CD14-positive monocyte (primary cell): ENCODE data around the gene PCGF5. TPM values are rescaled to one million over a fixed set of nuclear protein-coding genes. Genes with fewer than 3 reads are reported as not detected.

ENCODE experiments used
- DNase-seq, 3 donors: peaks; one replicate each; pipeline ENCODE4 v3.0.0-alpha.2; 2011 to 2022
- H2AFZ ChIP-seq: 2 replicates; pipeline ENCODE4 v1.6.0; 2012; ENCODE audit warnings: mild to moderate bottlenecking, low read depth, low read length, inconsistent platforms; ENCODE audit not compliant: insufficient read depth, poor library complexity, severe bottlenecking
- H3K27ac ChIP-seq, 2 donors: 1 replicate in 1 of 2; 2 replicates in 1 of 2; pipeline ENCODE4 v1.5.1; 2012 to 2013; ENCODE audit warnings: low read length in 2 of 2, control low read depth in 1 of 2, inconsistent platforms in 1 of 2, low read depth in 1 of 2, mild to moderate bottlenecking in 1 of 2
- H3K27me3 ChIP-seq, 2 donors: one replicate each; pipeline versions ENCODE4 v1.6.0 to v1.6.1; 2011 to 2013; ENCODE audit warnings: low read length in 2 of 2; ENCODE audit not compliant: control insufficient read depth in 2 of 2, insufficient read depth in 2 of 2
- H3K36me3 ChIP-seq, 2 donors: replicated peaks in 1 of 2; 1 replicate in 1 of 2; 2 replicates in 1 of 2; pipeline versions ENCODE4 v1.5.1 to v1.6.1; 2012 to 2013; ENCODE audit warnings: low read length in 2 of 2, control low read depth in 1 of 2, inconsistent platforms in 1 of 2, mild to moderate bottlenecking in 1 of 2; ENCODE audit not compliant: insufficient read depth in 2 of 2, control insufficient read depth in 1 of 2
- H3K4me1 ChIP-seq, 2 donors: 1 replicate in 1 of 2; 2 replicates in 1 of 2; pipeline versions ENCODE4 v1.5.1 to v1.6.1; 2012 to 2013; ENCODE audit warnings: low read length in 2 of 2, control low read depth in 1 of 2, inconsistent platforms in 1 of 2, mild to moderate bottlenecking in 1 of 2, moderate library complexity in 1 of 2; ENCODE audit not compliant: insufficient read depth in 2 of 2, control insufficient read depth in 1 of 2
- H3K4me2 ChIP-seq: replicated peaks from 2 replicates; pipeline ENCODE3; 2012; ENCODE audit warnings: low read length, moderate library complexity, mild to moderate bottlenecking; ENCODE audit not compliant: poor library complexity, severe bottlenecking; ENCODE audit errors: extremely low read depth
- H3K4me3 ChIP-seq, 3 experiments: fragments of 200-600 bp in 1 of 3; sonication (generic) in 1 of 3; replicated peaks in 1 of 3; 1 replicate in 2 of 3; 2 replicates in 1 of 3; pipeline ENCODE4 v1.5.1; 2011 to 2013; ENCODE audit warnings: low read length in 3 of 3, mild to moderate bottlenecking in 3 of 3, control low read depth in 2 of 3, low read depth in 2 of 3, inconsistent platforms in 1 of 3, moderate library complexity in 1 of 3
- H3K79me2 ChIP-seq: 2 replicates; pipeline ENCODE4 v1.6.0; 2012; ENCODE audit warnings: mild to moderate bottlenecking, control low read depth, inconsistent platforms, low read length, moderate library complexity; ENCODE audit not compliant: insufficient read depth
- H3K9ac ChIP-seq: 2 replicates; pipeline ENCODE4 v1.6.0; 2017; ENCODE audit warnings: low read length, mild to moderate bottlenecking; ENCODE audit not compliant: insufficient read depth, poor library complexity, severe bottlenecking
- H3K9me3 ChIP-seq, 2 donors: replicated peaks in 1 of 2; 1 replicate in 1 of 2; 2 replicates in 1 of 2; pipeline versions ENCODE4 v1.5.1 to v1.6.1; 2012 to 2013; ENCODE audit warnings: low read length in 2 of 2, control low read depth in 1 of 2; ENCODE audit not compliant: control insufficient read depth in 1 of 2, insufficient read depth in 1 of 2
- H4K20me1 ChIP-seq: 2 replicates; pipeline ENCODE4 v1.6.0; 2012; ENCODE audit warnings: mild to moderate bottlenecking, low read length, control low read depth, moderate library complexity; ENCODE audit not compliant: insufficient read depth
- H3K27ac Mint-ChIP-seq, 7 donors: one replicate each; pipeline ENCODE4 v1.8.0; 2020; ENCODE audit warnings: mild to moderate bottlenecking in 7 of 7, mixed read lengths in 7 of 7, moderate library complexity in 6 of 7, inconsistent platforms in 2 of 7
- H3K27me3 Mint-ChIP-seq, 3 donors: one replicate each; pipeline ENCODE4 v1.8.0; 2021 to 2022; ENCODE audit warnings: low read depth in 3 of 3, mild to moderate bottlenecking in 3 of 3, mixed read lengths in 3 of 3, moderate library complexity in 3 of 3, inconsistent platforms in 1 of 3
- H3K36me3 Mint-ChIP-seq, 2 donors: one replicate each; pipeline ENCODE4 v1.8.0; 2020; ENCODE audit warnings: mixed read lengths in 2 of 2, inconsistent platforms in 1 of 2, mild to moderate bottlenecking in 1 of 2
- H3K4me1 Mint-ChIP-seq: one replicate; pipeline ENCODE4 v1.8.0; 2020; ENCODE audit warnings: mild to moderate bottlenecking, mixed read lengths
- H3K4me3 Mint-ChIP-seq, 2 donors: one replicate each; pipeline ENCODE4 v1.8.0; 2020; ENCODE audit warnings: mild to moderate bottlenecking in 2 of 2, mixed read lengths in 2 of 2, moderate library complexity in 1 of 2
- H3K9me3 Mint-ChIP-seq, 7 donors: one replicate each; pipeline ENCODE4 v1.8.0; 2020 to 2022; ENCODE audit warnings: mixed read lengths in 7 of 7, mild to moderate bottlenecking in 6 of 7, moderate library complexity in 6 of 7, inconsistent platforms in 2 of 7
- CTCF ChIP-seq: fragments of 200-600 bp; IDR thresholded peaks from one replicate; pipeline ENCODE4 v1.8.0; 2022; ENCODE audit warnings: antibody characterized with exemption, mild to moderate bottlenecking
- WGBS: methylation state at CpG from one replicate; pipeline ENCODE4 v1.1.5; 2013; ENCODE audit warnings: missing lambda C conversion rate; ENCODE audit not compliant: insufficient coverage; 5-methylcytosine and 5-hydroxymethylcytosine counted together
- intact Hi-C, 2 donors: fragments of 100-400 bp; cut with micrococcal nuclease; formaldehyde crosslinking; loops; one replicate each; pipeline versions ENCODE4 v1.15.0 to v1.15.1; 2023
- polyA plus RNA-seq, 3 donors: library from polyadenylated mRNA; depleted of rRNA in 1 of 3; unstranded in 2 of 3; stranded (reverse) in 1 of 3; fragments of 300-500 nt in 2 of 3; fragments of >200 nt in 1 of 3; fragmentation: Illumina TruSeq in 2 of 3; gene quantifications; 1 replicate in 2 of 3; 2 replicates in 1 of 3; pipeline ENCODE4 v1.2.3, GENCODE V29; 2012 to 2021

Gene PCGF5
- polyA plus RNA-seq, 3 donors = 55.2 to 80.3 (median 58.7) TPM

- Histone ChIP-seq H3K4me3 (no peak overlapping the region), H3K79me2 (no peaks in the 10 kb centered on the region), H3K27ac (no peak overlapping the region), H3K4me2 (no peak overlapping the region), H3K9me3 (peaks cover 4 to 7% of the 10 kb centered on the region in 2 donors), H4K20me1 (no peaks in the 10 kb centered on the region), H3K36me3 (no peaks in the 10 kb centered on the region), H3K27me3 (no peaks in the 10 kb centered on the region), H3K9ac (no peak overlapping the region), H2AFZ (no peak overlapping the region), H3K4me1 (no peaks in the 10 kb centered on the region)
- Mint-ChIP-seq H3K4me3 (no peak overlapping the region), H3K9me3 (peaks cover 14 to 34% (median 21%) of the 10 kb centered on the region in 7 donors), H3K27ac (no peak overlapping the region), H3K4me1 (no peaks in the 10 kb centered on the region), H3K27me3 (peaks cover 0 to 5% (median 5%) of the 10 kb centered on the region in 3 donors), H3K36me3 (no peaks in the 10 kb centered on the region)
- no peak for DNase-seq
- WGBS = 80% methylated on average over 1 of the region's 4 CpGs
- intact Hi-C loops = no loop called here
- TF ChIP-seq CTCF = no peak
Observed at GRCh38 chr10:91328320-91328984, 108.0 kb downstream of the PCGF5 start.

Other genes with a start within 250 kb of the PCGF5 start
- gene HECTD2, start 189.7 kb downstream of the PCGF5 start, polyA plus RNA-seq = under 1 TPM in 1 of 3 donors, not detected in 2; 0.12 TPM